WTC11 (cell line): Measurements from ENCODE around the gene NRG2. TPM values are rescaled to one million over a fixed set of nuclear protein-coding genes. Genes with fewer than 3 reads are reported as not detected.

Source experiments
- ATAC-seq: fragments of 200-7000 bp; cut with Tn5 transposase; 2 replicates; pipeline ENCODE4 v1.10.0; 2021; ENCODE audit warnings: mild to moderate bottlenecking, moderate library complexity
- CTCF ChIA-PET: fragments of 300-600 bp; sonication (Branson Sonifier 250); formaldehyde crosslinking; loops from one replicate; lab custom pipeline; 2021; ENCODE audit warnings: antibody characterized with exemption; lab: Charles Lee
- POLR2A ChIA-PET: fragments of 350-600 bp; sonication (Branson Sonifier 250); formaldehyde crosslinking; loops from one replicate; lab custom pipeline; 2021; ENCODE audit warnings: antibody characterized with exemption; lab: Charles Lee
- DNase-seq: peaks from one replicate; pipeline ENCODE4 v3.0.0; 2021; ENCODE audit warnings: low spot score
- H3K27ac Mint-ChIP-seq: 2 replicates; pipeline ENCODE4 v1.8.0; 2021; ENCODE audit warnings: mixed read lengths
- H3K27me3 Mint-ChIP-seq: 2 replicates; pipeline ENCODE4 v1.8.0; 2021; ENCODE audit warnings: low read depth, mild to moderate bottlenecking, moderate library complexity, mixed read lengths
- H3K36me3 Mint-ChIP-seq: 2 replicates; pipeline ENCODE4 v1.8.0; 2021; ENCODE audit warnings: mixed read lengths
- H3K4me1 Mint-ChIP-seq: 2 replicates; pipeline ENCODE4 v1.8.0; 2022; ENCODE audit warnings: mixed read lengths
- H3K4me3 Mint-ChIP-seq: 2 replicates; pipeline ENCODE4 v1.8.0; 2021; ENCODE audit warnings: mild to moderate bottlenecking, moderate library complexity, mixed read lengths
- H3K9me3 Mint-ChIP-seq: 2 replicates; pipeline ENCODE4 v1.8.0; 2021; ENCODE audit warnings: mixed read lengths
- CDX4 ChIP-seq: fragments of 250-450 bp; sonication (Bioruptor Pico); IDR thresholded peaks from 2 replicates; pipeline ENCODE4 v1.9.0; 2021; ENCODE audit warnings: moderate library complexity, mild to moderate bottlenecking, inconsistent platforms, borderline replicate concordance
- E2F5 ChIP-seq: sonication (generic); formaldehyde crosslinking; IDR thresholded peaks from 2 replicates; pipeline ENCODE4 v1.8.1; 2022; ENCODE audit warnings: mild to moderate bottlenecking, moderate library complexity, missing genetic modification reagents
- FOXP1 ChIP-seq: sonication (generic); formaldehyde crosslinking; IDR thresholded peaks from 2 replicates; pipeline ENCODE4 v1.8.0; 2022; ENCODE audit warnings: missing genetic modification reagents, mild to moderate bottlenecking, moderate library complexity, borderline replicate concordance
- GRHL2 ChIP-seq: fragments of 250-450 bp; sonication (Bioruptor Pico); IDR thresholded peaks from 2 replicates; pipeline ENCODE4 v1.8.0; 2022; ENCODE audit warnings: mild to moderate bottlenecking, moderate library complexity; ENCODE audit not compliant: insufficient replicate concordance, severe bottlenecking
- KAT7 ChIP-seq: sonication (generic); formaldehyde crosslinking; IDR thresholded peaks from 2 replicates; pipeline ENCODE4 v1.8.1; 2023; ENCODE audit warnings: missing genetic modification reagents, mild to moderate bottlenecking, borderline replicate concordance
- MXD4 ChIP-seq: fragments of 250-450 bp; sonication (Bioruptor Pico); IDR thresholded peaks from 2 replicates; pipeline ENCODE4 v1.8.0; 2021; ENCODE audit warnings: mild to moderate bottlenecking, moderate library complexity, borderline replicate concordance
- NFE2L1 ChIP-seq: sonication (generic); formaldehyde crosslinking; IDR thresholded peaks from 2 replicates; pipeline ENCODE4 v1.8.1; 2023; ENCODE audit warnings: missing genetic modification reagents
- NFYB ChIP-seq: sonication (generic); formaldehyde crosslinking; conservative IDR thresholded peaks from 2 replicates; pipeline ENCODE4 v1.8.0; 2022; ENCODE audit warnings: low read depth, missing genetic modification reagents
- NR2C2 ChIP-seq: sonication (generic); formaldehyde crosslinking; IDR thresholded peaks from 2 replicates; pipeline ENCODE4 v1.8.0; 2022; ENCODE audit warnings: mild to moderate bottlenecking, missing genetic modification reagents
- NR3C1 ChIP-seq: sonication (generic); formaldehyde crosslinking; conservative IDR thresholded peaks from 2 replicates; pipeline ENCODE4 v1.8.1; 2023; ENCODE audit warnings: low read depth, mild to moderate bottlenecking, missing genetic modification reagents
- TCF7 ChIP-seq: sonication (generic); formaldehyde crosslinking; IDR thresholded peaks from 2 replicates; pipeline ENCODE4 v1.8.0; 2022; ENCODE audit warnings: mild to moderate bottlenecking, low read depth, missing genetic modification reagents, moderate library complexity
- TEAD4 ChIP-seq: sonication (generic); formaldehyde crosslinking; IDR thresholded peaks from 2 replicates; pipeline ENCODE4 v1.8.0; 2022; ENCODE audit warnings: mild to moderate bottlenecking, missing genetic modification reagents
- USF1 ChIP-seq: sonication (generic); formaldehyde crosslinking; IDR thresholded peaks from 2 replicates; pipeline ENCODE4 v1.8.0; 2022; ENCODE audit warnings: mild to moderate bottlenecking, missing genetic modification reagents
- ZBTB43 ChIP-seq: sonication (generic); formaldehyde crosslinking; IDR thresholded peaks from 2 replicates; pipeline ENCODE4 v1.8.1; 2023; ENCODE audit warnings: mild to moderate bottlenecking, missing genetic modification reagents
- ZNF121 ChIP-seq: sonication (generic); formaldehyde crosslinking; IDR thresholded peaks from 2 replicates; pipeline ENCODE4 v1.8.0; 2023; ENCODE audit warnings: missing genetic modification reagents
- ZNF219 ChIP-seq: sonication (generic); formaldehyde crosslinking; IDR thresholded peaks from 2 replicates; pipeline ENCODE4 v1.8.0; 2023; ENCODE audit warnings: missing genetic modification reagents, mild to moderate bottlenecking, borderline replicate concordance
- ZNF317 ChIP-seq: sonication (generic); formaldehyde crosslinking; IDR thresholded peaks from 2 replicates; pipeline ENCODE4 v1.8.1; 2023; ENCODE audit warnings: low read depth, mild to moderate bottlenecking, moderate library complexity, missing genetic modification reagents, borderline replicate concordance
- total RNA-seq: library from RNA; stranded (reverse); gene quantifications from 3 replicates; pipeline ENCODE4 v1.2.3, GENCODE V29; 2021
- TF ChIP-seq, protein P1 (sequence below): sonication (generic); formaldehyde crosslinking; IDR thresholded peaks from 2 replicates; pipeline ENCODE4 v1.8.0; 2023; ENCODE audit warnings: mild to moderate bottlenecking, missing genetic modification reagents
- TF ChIP-seq, protein P2 (sequence below): sonication (generic); formaldehyde crosslinking; IDR thresholded peaks from 2 replicates; pipeline ENCODE4 v1.8.1; 2023; ENCODE audit warnings: mild to moderate bottlenecking, missing genetic modification reagents, moderate library complexity
- TF ChIP-seq, protein P3 (sequence below): sonication (generic); formaldehyde crosslinking; IDR thresholded peaks from 2 replicates; pipeline ENCODE4 v1.8.1; 2022; ENCODE audit warnings: low read depth, missing genetic modification reagents, borderline replicate concordance
- TF ChIP-seq, protein P4 (sequence below): fragments of 250-450 bp; sonication (Bioruptor Pico); IDR thresholded peaks from 2 replicates; pipeline ENCODE4 v1.8.0; 2021; ENCODE audit warnings: mild to moderate bottlenecking

NRG2 gene
- total RNA-seq, 1 experiment from 2014 or later, result 0.44 TPM

DNA sequence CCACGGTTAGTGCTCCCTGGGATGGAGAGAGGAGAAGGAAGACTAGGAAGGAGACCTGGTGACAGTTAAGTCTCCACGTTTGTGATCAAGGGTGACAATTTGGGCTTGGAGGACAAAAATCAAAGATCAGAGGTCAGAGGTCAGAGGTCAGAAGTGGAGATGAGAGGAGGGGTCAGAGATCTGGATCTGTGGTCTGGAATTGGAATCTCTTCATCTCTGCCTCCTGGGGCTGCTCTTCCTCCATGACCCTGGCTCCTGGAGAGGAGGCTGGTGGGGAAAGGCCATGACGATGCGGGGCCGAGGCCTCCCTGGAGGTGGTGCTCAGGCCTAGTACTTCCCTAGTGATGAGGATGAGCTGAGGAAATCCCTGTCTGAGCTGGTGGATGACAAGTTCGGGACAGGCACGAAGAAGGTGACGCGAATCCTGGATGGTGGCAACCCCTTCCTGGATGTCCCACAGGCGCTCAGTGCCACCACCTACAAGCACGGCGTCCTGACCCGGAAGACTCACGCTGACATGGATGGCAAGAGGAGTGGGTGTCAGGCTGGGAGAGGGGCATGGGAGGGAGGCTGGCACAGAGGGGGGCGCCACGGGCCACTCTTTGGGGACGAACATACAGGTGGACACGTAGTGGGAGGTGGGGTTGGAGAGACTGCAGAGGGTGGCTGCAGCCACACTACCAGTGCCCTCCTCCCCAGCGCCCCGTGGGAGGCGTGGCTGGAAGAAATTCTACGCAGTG lies 206.5 kb downstream of the NRG2 start:
- ATAC-seq (no peak), DNase-seq (no peak)
- no peaks in the 10 kb centered on the region for H3K4me1 Mint-ChIP-seq
- H3K9me3 Mint-ChIP-seq, result no peaks in the 10 kb centered on the region
- no peak overlapping the region for H3K27ac Mint-ChIP-seq
- H3K27me3 Mint-ChIP-seq, result peaks cover 28% of the 10 kb centered on the region
- no peaks in the 10 kb centered on the region for H3K36me3 Mint-ChIP-seq
- POLR2A ChIA-PET, result no interaction called here
- TF ChIP-seq, protein P1, sequence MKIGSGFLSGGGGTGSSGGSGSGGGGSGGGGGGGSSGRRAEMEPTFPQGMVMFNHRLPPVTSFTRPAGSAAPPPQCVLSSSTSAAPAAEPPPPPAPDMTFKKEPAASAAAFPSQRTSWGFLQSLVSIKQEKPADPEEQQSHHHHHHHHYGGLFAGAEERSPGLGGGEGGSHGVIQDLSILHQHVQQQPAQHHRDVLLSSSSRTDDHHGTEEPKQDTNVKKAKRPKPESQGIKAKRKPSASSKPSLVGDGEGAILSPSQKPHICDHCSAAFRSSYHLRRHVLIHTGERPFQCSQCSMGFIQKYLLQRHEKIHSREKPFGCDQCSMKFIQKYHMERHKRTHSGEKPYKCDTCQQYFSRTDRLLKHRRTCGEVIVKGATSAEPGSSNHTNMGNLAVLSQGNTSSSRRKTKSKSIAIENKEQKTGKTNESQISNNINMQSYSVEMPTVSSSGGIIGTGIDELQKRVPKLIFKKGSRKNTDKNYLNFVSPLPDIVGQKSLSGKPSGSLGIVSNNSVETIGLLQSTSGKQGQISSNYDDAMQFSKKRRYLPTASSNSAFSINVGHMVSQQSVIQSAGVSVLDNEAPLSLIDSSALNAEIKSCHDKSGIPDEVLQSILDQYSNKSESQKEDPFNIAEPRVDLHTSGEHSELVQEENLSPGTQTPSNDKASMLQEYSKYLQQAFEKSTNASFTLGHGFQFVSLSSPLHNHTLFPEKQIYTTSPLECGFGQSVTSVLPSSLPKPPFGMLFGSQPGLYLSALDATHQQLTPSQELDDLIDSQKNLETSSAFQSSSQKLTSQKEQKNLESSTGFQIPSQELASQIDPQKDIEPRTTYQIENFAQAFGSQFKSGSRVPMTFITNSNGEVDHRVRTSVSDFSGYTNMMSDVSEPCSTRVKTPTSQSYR (CRISPR knock-in tag), result no peak
- TF ChIP-seq FOXP1 (CRISPR knock-in tag) (no peak), ZBTB43 (CRISPR knock-in tag) (no peak), USF1 (CRISPR knock-in tag) (no peak), NR3C1 (CRISPR knock-in tag) (no peak), NFE2L1 (CRISPR knock-in tag) (no peak), ZNF317 (no peak), ZNF121 (CRISPR knock-in tag) (no peak), GRHL2 (CRISPR knock-in tag) (no peak), KAT7 (no peak)
- TF ChIP-seq, protein P2, sequence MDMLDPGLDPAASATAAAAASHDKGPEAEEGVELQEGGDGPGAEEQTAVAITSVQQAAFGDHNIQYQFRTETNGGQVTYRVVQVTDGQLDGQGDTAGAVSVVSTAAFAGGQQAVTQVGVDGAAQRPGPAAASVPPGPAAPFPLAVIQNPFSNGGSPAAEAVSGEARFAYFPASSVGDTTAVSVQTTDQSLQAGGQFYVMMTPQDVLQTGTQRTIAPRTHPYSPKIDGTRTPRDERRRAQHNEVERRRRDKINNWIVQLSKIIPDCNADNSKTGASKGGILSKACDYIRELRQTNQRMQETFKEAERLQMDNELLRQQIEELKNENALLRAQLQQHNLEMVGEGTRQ (CRISPR knock-in tag), result no peak
- TF ChIP-seq, protein P3, sequence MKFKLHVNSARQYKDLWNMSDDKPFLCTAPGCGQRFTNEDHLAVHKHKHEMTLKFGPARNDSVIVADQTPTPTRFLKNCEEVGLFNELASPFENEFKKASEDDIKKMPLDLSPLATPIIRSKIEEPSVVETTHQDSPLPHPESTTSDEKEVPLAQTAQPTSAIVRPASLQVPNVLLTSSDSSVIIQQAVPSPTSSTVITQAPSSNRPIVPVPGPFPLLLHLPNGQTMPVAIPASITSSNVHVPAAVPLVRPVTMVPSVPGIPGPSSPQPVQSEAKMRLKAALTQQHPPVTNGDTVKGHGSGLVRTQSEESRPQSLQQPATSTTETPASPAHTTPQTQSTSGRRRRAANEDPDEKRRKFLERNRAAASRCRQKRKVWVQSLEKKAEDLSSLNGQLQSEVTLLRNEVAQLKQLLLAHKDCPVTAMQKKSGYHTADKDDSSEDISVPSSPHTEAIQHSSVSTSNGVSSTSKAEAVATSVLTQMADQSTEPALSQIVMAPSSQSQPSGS (CRISPR knock-in tag), result no peak
- TF ChIP-seq, all 79 proteins: peak for 0
- H3K4me3 Mint-ChIP-seq, result no peak overlapping the region
- CTCF ChIA-PET, result interaction anchor here (1.4 to 1.5 kb wide), 2 partner anchors 61 to 132 kb away, joined by 4 to 8 read pairs; no protein-coding TSS in a partner anchor

DNA sequence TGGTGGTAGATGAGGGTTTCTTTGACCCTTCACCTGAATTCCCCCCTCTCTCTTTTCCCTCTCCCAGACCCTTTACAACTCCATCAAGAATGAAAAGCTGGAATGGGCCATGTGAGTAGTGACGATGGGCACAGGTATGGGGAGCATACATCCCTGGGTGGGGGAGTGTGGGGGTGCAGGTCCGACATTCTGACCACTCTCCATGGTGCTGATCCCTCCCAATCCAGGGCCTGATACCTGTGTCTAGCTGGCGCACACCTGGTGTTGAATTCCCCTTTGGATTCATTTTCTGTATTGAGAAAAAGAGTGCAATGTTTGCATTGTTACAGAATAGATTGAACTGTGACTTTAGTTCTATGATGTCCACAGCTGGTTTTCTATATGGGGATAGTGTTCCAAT lies 207.4 kb downstream of the NRG2 start:
- ChIA-PET CTCF (no interaction called here), POLR2A (no interaction called here)
- peaks cover 32% of the 10 kb centered on the region for H3K27me3 Mint-ChIP-seq
- no peak overlapping the region for H3K4me3 Mint-ChIP-seq
- TF ChIP-seq NR2C2 (no peak), TCF7 (CRISPR knock-in tag) (no peak), CDX4 (CRISPR knock-in tag) (no peak), ZNF219 (CRISPR knock-in tag) (no peak), NFYB (CRISPR knock-in tag) (no peak), MXD4 (CRISPR knock-in tag) (no peak), E2F5 (CRISPR knock-in tag) (no peak), TEAD4 (no peak)
- TF ChIP-seq, protein P4, sequence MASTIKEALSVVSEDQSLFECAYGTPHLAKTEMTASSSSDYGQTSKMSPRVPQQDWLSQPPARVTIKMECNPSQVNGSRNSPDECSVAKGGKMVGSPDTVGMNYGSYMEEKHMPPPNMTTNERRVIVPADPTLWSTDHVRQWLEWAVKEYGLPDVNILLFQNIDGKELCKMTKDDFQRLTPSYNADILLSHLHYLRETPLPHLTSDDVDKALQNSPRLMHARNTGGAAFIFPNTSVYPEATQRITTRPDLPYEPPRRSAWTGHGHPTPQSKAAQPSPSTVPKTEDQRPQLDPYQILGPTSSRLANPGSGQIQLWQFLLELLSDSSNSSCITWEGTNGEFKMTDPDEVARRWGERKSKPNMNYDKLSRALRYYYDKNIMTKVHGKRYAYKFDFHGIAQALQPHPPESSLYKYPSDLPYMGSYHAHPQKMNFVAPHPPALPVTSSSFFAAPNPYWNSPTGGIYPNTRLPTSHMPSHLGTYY, result no peak
- H3K27ac Mint-ChIP-seq, result no peak overlapping the region
- DNase-seq, result peak; percentile 37
- no peak; the same call in 1 of the 2 replicates for ATAC-seq
- H3K36me3 Mint-ChIP-seq, result no peaks in the 10 kb centered on the region
- H3K9me3 Mint-ChIP-seq, result no peaks in the 10 kb centered on the region
- no peaks in the 10 kb centered on the region for H3K4me1 Mint-ChIP-seq
